Measurements from ENCODE around the gene FGD4. TPM values are rescaled to one million over a fixed set of nuclear protein-coding genes. Genes with fewer than 3 reads are reported as not detected.

The FGD4 gene
- total RNA-seq, 1 experiment from 2014 or later = 54.3 TPM

DNA sequence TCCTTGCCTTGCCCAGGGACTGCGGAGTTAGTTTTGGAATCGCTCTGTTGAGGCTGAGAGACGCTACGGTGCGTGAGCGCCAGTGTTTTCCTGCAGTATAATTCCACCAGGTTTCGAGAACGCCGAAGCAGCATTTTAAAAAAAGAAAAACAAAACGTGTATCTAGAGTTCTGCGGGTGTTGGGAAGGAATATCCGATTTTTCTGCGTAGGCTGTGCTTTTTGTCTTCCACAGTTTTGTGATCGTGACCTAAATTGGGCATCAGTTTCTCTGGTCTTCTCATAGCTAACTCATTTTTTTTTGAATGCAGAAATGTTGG lies 280.5 kb downstream of the FGD4 start:
- Mint-ChIP-seq H3K4me1 (peaks cover 10 to 16% of the 10 kb centered on the region in 2 experiments), H3K36me3 (ENCODE audit: insufficient read depth in 1 of 3, low read depth in 3 of 3) (peaks cover 5 to 11% (median 6%) of the 10 kb centered on the region in 3 experiments; a peak in 5 of 7 replicates), H3K4me3 (peak overlapping the region; percentile 86 to 92), H3K9me3 (no peaks in the 10 kb centered on the region), H3K27ac (peak overlapping the region; percentile 79 to 97 (median 91); a peak in 6 of 7 replicates), H3K27me3 (ENCODE audit: low read depth) (no peaks in the 10 kb centered on the region)
- no peaks in the 10 kb centered on the region for H3K23me2 ChIP-seq (ENCODE audit: insufficient read length, low read depth, low read length, poor library complexity, severe bottlenecking)
- no peak overlapping the region for H3K56ac ChIP-seq (ENCODE audit: insufficient read length, low read depth, low read length)
- H2AK5ac ChIP-seq (ENCODE audit: insufficient read length, low read length) = no peak overlapping the region
- DNase-seq = no peak
- no CpG with 5 or more reads among the region's 14 CpGs for WGBS (ENCODE audit: extremely low coverage, insufficient read length, low lambda C conversion rate)
- peak overlapping the region; percentile 83 for H3K9ac ChIP-seq (ENCODE audit: extremely low read depth, insufficient read length, low read length)
- H3K27me3 ChIP-seq (ENCODE audit: insufficient read depth, low read length) = no peaks in the 10 kb centered on the region
- no peaks in the 10 kb centered on the region for H3K9me3 ChIP-seq (ENCODE audit: control insufficient read depth, low read depth, low read length)
- peaks cover 27% of the 10 kb centered on the region; the same call in 1 of the 2 replicates for H3K79me2 ChIP-seq (ENCODE audit: insufficient read depth, low read length)
- H2BK15ac ChIP-seq (ENCODE audit: low read depth, low read length) = no peak overlapping the region
- no peaks in the 10 kb centered on the region for H4K20me1 ChIP-seq (ENCODE audit: control insufficient read depth, insufficient read depth, insufficient read length)
- peak overlapping the region; percentile 81 for H3K14ac ChIP-seq (ENCODE audit: insufficient read depth, low read length)
- TF ChIP-seq, protein P1, sequence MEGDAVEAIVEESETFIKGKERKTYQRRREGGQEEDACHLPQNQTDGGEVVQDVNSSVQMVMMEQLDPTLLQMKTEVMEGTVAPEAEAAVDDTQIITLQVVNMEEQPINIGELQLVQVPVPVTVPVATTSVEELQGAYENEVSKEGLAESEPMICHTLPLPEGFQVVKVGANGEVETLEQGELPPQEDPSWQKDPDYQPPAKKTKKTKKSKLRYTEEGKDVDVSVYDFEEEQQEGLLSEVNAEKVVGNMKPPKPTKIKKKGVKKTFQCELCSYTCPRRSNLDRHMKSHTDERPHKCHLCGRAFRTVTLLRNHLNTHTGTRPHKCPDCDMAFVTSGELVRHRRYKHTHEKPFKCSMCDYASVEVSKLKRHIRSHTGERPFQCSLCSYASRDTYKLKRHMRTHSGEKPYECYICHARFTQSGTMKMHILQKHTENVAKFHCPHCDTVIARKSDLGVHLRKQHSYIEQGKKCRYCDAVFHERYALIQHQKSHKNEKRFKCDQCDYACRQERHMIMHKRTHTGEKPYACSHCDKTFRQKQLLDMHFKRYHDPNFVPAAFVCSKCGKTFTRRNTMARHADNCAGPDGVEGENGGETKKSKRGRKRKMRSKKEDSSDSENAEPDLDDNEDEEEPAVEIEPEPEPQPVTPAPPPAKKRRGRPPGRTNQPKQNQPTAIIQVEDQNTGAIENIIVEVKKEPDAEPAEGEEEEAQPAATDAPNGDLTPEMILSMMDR (conservative IDR thresholded peaks at IDR 0.05) = no peak
- H3K79me1 ChIP-seq (ENCODE audit: insufficient read depth, low read depth, low read length, poor library complexity, severe bottlenecking) = no peaks in the 10 kb centered on the region
- H3K4me1 ChIP-seq (ENCODE audit: insufficient read depth, low read length) = no peaks in the 10 kb centered on the region
- H2BK12ac ChIP-seq (ENCODE audit: insufficient read length, low read depth, low read length) = no peak overlapping the region
- peak overlapping the region; percentile 89 for H3K4me2 ChIP-seq (ENCODE audit: insufficient read depth, insufficient read length, low read length)
- H3K23ac ChIP-seq (ENCODE audit: insufficient read length, low read depth, low read length) = no peak overlapping the region
- H3K27ac ChIP-seq (ENCODE audit: insufficient read length, low read depth, low read length) = no peak overlapping the region
- no peak overlapping the region for H2AFZ ChIP-seq (ENCODE audit: low read length)
- no peak overlapping the region for H2BK120ac ChIP-seq (ENCODE audit: low read depth, low read length, poor library complexity, severe bottlenecking)
- H2BK20ac ChIP-seq (ENCODE audit: low read depth, low read length, poor library complexity, severe bottlenecking) = no peak overlapping the region
- H3T11ph ChIP-seq (ENCODE audit: low read length) = no peak overlapping the region
- H3K4ac ChIP-seq (ENCODE audit: low read depth, low read length) = no peak overlapping the region
- H4K91ac ChIP-seq (ENCODE audit: insufficient read length, low read depth, low read length) = no peak overlapping the region
- H4K8ac ChIP-seq (replicated peaks; ENCODE audit: insufficient read length, low read depth, low read length) = no peak overlapping the region
- no peak overlapping the region for H3K18ac ChIP-seq (ENCODE audit: insufficient read length, low read depth, low read length)
- H4K5ac ChIP-seq (ENCODE audit: insufficient read length, low read depth, low read length) = no peak overlapping the region
- H2BK5ac ChIP-seq (ENCODE audit: insufficient read length, low read length) = no peak overlapping the region
